Activated CD8-positive, alpha-beta memory T cell treated with anti-CD3 and anti-CD28 coated beads, Interleukin-2, amount 50 U/mL, for 4 hours (primary cell): ENCODE data around the gene TMEM72.

Source experiments
- DNase-seq: peaks from one replicate; pipeline ENCODE4 v3.0.0-alpha.2; 2020

Gene TMEM72

GRCh38 chr10:44981172-44982113, 70.3 kb downstream of the TMEM72 start:
- DNase-seq = no peak

- DNase-seq = no peak
Measured at GRCh38 chr10:44982114-44982460, 71.0 kb downstream of the TMEM72 start.

- peak; percentile 5 for DNase-seq
Measured at GRCh38 chr10:44982496-44982895, 71.4 kb downstream of the TMEM72 start.

- DNase-seq = peak; percentile 5
Measured at GRCh38 chr10:44983066-44983894, 72.1 kb downstream of the TMEM72 start.

DNA sequence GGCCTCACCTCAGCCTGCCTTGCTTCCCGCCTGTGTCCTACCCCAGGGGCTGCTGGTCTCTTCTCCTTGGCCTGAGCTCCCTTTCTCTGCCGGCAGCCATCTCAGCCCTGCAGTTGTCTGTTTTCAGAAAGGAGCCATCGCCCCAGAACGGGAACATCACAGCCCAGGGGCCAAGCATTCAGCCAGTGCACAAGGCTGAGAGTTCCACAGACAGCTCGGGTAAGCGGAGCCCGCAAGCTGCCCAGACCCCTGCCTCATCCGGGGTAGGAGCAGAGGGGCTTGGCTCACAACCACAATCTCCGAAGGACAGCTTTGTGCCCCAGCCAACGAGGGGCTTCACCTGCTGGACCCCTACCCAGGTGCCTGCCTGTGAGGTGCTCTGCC, 72.8 kb downstream of the TMEM72 start:
- DNase-seq = no peak

DNA sequence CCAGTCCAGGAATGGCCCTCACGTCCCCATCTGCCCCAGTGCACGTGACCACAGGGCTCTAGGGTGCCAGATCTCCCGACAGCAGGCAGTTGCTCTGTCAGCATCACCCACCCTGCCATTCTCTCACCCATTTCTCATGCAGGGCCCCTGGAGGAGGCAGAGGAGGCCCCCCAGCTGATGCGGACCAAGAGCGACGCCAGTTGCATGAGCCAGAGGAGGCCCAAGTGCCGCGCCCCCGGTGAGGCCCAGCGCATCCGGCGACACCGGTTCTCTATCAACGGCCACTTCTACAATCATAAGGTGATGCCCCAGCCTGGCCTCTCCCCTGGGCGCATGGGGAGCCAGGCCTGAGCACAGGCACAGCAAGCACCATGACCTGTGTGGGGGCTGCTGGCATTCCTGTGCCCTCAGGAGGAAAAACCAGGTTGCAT, 73.5 kb downstream of the TMEM72 start:
- no peak for DNase-seq

GRCh38 chr10:44985175-44985681, 74.1 kb downstream of the TMEM72 start:
- no peak for DNase-seq

DNA sequence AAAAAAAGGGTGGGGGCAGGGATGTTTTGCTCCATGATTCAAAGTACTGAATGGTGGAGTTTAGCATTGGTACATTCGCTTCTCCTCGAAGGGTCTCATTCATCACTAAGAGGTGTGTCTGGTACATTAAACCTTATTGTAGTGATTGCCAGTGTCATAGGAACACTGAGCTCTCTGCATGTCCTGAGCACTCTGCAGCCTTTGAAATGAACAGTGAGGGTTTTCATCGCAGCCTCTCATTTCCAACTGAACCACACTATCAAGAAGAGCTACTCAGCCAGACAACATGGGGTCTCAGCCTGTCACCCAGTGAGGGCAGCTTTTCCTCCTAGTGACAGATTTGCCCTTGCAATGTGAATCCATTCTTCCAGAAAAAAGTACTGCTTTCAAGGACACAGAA, 75.0 kb downstream of the TMEM72 start:
- no peak for DNase-seq
